ENCODE measurements around the gene ZKSCAN2. TPM values are rescaled to one million over a fixed set of nuclear protein-coding genes. Genes with fewer than 3 reads are reported as not detected.

Gene ZKSCAN2
- total RNA-seq, 1 experiment from 2014 or later, result 11.1 TPM

- intact Hi-C loops (cut with micrococcal nuclease; ENCODE audit: unreplicated experiment), result no loop called here
- Mint-ChIP-seq H3K27me3 (ENCODE audit: insufficient read depth, unreplicated experiment) (no peaks in the 10 kb centered on the region), H3K9me3 (ENCODE audit: unreplicated experiment) (no peaks in the 10 kb centered on the region), H3K4me1 (ENCODE audit: low read depth, unreplicated experiment) (no peaks in the 10 kb centered on the region), H3K27ac (ENCODE audit: unreplicated experiment) (no peak overlapping the region), H3K36me3 (ENCODE audit: insufficient read depth, unreplicated experiment) (no peaks in the 10 kb centered on the region), H3K4me3 (ENCODE audit: unreplicated experiment) (no peak overlapping the region)
- no TSS peak for BruUV-seq (replicated peaks)
- Histone ChIP-seq H3K9me3 (no peaks in the 10 kb centered on the region), H3K4me1 (no peaks in the 10 kb centered on the region), H3K27me3 (replicated peaks; ENCODE audit: control insufficient read depth, insufficient read depth, low read length) (no peaks in the 10 kb centered on the region), H3K4me3 (ENCODE audit: low read depth, low read length) (no peak overlapping the region), H3K36me3 (ENCODE audit: control insufficient read depth, insufficient read depth, low read length) (no peaks in the 10 kb centered on the region)
- DNase-seq, result no peak
- ChIA-PET CTCF (no interaction called here), POLR2A (no interaction called here)
- TF ChIP-seq CTCF (IDR thresholded peaks at IDR 0.05; ENCODE audit: insufficient read depth in 1 of 2, low read depth in 1 of 2, low read length in 1 of 2, severe bottlenecking in 1 of 2, unreplicated experiment in 1 of 2), result no peak
Measured at GRCh38 chr16:25198021-25198420, 59.6 kb downstream of the ZKSCAN2 start.

GRCh38 chr16:25194273-25194878, 63.3 kb downstream of the ZKSCAN2 start:
- no peak for TF ChIP-seq CTCF (IDR thresholded peaks at IDR 0.05; ENCODE audit: insufficient read depth in 1 of 2, low read depth in 1 of 2, low read length in 1 of 2, severe bottlenecking in 1 of 2, unreplicated experiment in 1 of 2)
- Mint-ChIP-seq H3K4me1 (ENCODE audit: low read depth, unreplicated experiment) (no peaks in the 10 kb centered on the region), H3K27ac (ENCODE audit: unreplicated experiment) (no peak overlapping the region), H3K36me3 (ENCODE audit: insufficient read depth, unreplicated experiment) (no peaks in the 10 kb centered on the region), H3K27me3 (ENCODE audit: insufficient read depth, unreplicated experiment) (no peaks in the 10 kb centered on the region), H3K9me3 (ENCODE audit: unreplicated experiment) (no peaks in the 10 kb centered on the region), H3K4me3 (ENCODE audit: unreplicated experiment) (no peak overlapping the region)
- no peak for DNase-seq
- Histone ChIP-seq H3K4me3 (ENCODE audit: low read depth, low read length) (no peak overlapping the region), H3K4me1 (no peaks in the 10 kb centered on the region), H3K9me3 (no peaks in the 10 kb centered on the region), H3K27me3 (replicated peaks; ENCODE audit: control insufficient read depth, insufficient read depth, low read length) (no peaks in the 10 kb centered on the region), H3K36me3 (ENCODE audit: control insufficient read depth, insufficient read depth, low read length) (no peaks in the 10 kb centered on the region)
- intact Hi-C loops (cut with micrococcal nuclease; ENCODE audit: unreplicated experiment), result no loop called here
- POLR2A ChIA-PET, result no interaction called here
- CTCF ChIA-PET, result no interaction called here
- BruUV-seq (replicated peaks), result no TSS peak

GRCh38 chr16:25192096-25192495, 65.5 kb downstream of the ZKSCAN2 start:
- H3K27me3 Mint-ChIP-seq (ENCODE audit: insufficient read depth, unreplicated experiment), result no peaks in the 10 kb centered on the region
- H3K36me3 ChIP-seq (ENCODE audit: control insufficient read depth, insufficient read depth, low read length), result no peaks in the 10 kb centered on the region
- no peak for DNase-seq
- POLR2A ChIA-PET, result no interaction called here
- CTCF ChIA-PET, result no interaction called here
- no peak overlapping the region for H3K4me3 Mint-ChIP-seq (ENCODE audit: unreplicated experiment)
- H3K36me3 Mint-ChIP-seq (ENCODE audit: insufficient read depth, unreplicated experiment), result no peaks in the 10 kb centered on the region
- H3K9me3 ChIP-seq, result no peaks in the 10 kb centered on the region
- H3K4me1 ChIP-seq, result no peaks in the 10 kb centered on the region
- BruUV-seq (replicated peaks), result no TSS peak
- H3K27ac Mint-ChIP-seq (ENCODE audit: unreplicated experiment), result no peak overlapping the region
- no peak for TF ChIP-seq CTCF (IDR thresholded peaks at IDR 0.05; ENCODE audit: insufficient read depth in 1 of 2, low read depth in 1 of 2, low read length in 1 of 2, severe bottlenecking in 1 of 2, unreplicated experiment in 1 of 2)
- peaks cover 7% of the 10 kb centered on the region for H3K9me3 Mint-ChIP-seq (ENCODE audit: unreplicated experiment)
- no peak overlapping the region for H3K4me3 ChIP-seq (ENCODE audit: low read depth, low read length)
- peaks cover 6% of the 10 kb centered on the region for H3K4me1 Mint-ChIP-seq (ENCODE audit: low read depth, unreplicated experiment)
- intact Hi-C loops (cut with micrococcal nuclease; ENCODE audit: unreplicated experiment), result no loop called here
- H3K27me3 ChIP-seq (replicated peaks; ENCODE audit: control insufficient read depth, insufficient read depth, low read length), result no peaks in the 10 kb centered on the region

Data from Caco-2 (cell line).